Heart left ventricle (tissue), 16 donors: ENCODE results near the gene YWHAQ. TPM values are rescaled to one million over a fixed set of nuclear protein-coding genes. Genes with fewer than 3 reads are reported as not detected.
A peak's percentile ranks its signal among the peaks of the same experiment; 100 is the strongest.

Source experiments
- ATAC-seq, 4 donors: fragments of 200-7000 bp; cut with Tn5 transposase; one replicate each; pipeline ENCODE4 v1.9.1; 2020 to 2022; ENCODE audit warnings: moderate library complexity in 4 of 4, mild to moderate bottlenecking in 3 of 4, moderate number of reproducible peaks in 1 of 4
- DNase-seq, 5 donors: peaks; one replicate each; pipeline ENCODE4 v3.0.0-alpha.2; 2020
- H3K27ac ChIP-seq, 12 donors: fragments of 200-600 bp; sonication (generic) in 4 of 12; one replicate each; pipeline versions ENCODE4 v1.5.0 to v1.8.0; 2016 to 2022; ENCODE audit warnings: mild to moderate bottlenecking in 2 of 12
- H3K27me3 ChIP-seq, 9 donors: fragments of 200-600 bp; sonication (generic) in 2 of 9; one replicate each; pipeline versions ENCODE4 v1.5.1 to v1.8.0; 2016 to 2022; ENCODE audit warnings: mild to moderate bottlenecking in 3 of 9
- H3K36me3 ChIP-seq, 9 donors: fragments of 200-600 bp; sonication (generic) in 2 of 9; one replicate each; pipeline versions ENCODE4 v1.5.0 to v1.8.0; 2018 to 2022; ENCODE audit warnings: mild to moderate bottlenecking in 2 of 9
- H3K4me1 ChIP-seq, 12 donors: fragments of 200-600 bp; sonication (generic) in 4 of 12; one replicate each; pipeline versions ENCODE4 v1.5.0 to v1.8.0; 2016 to 2022; ENCODE audit warnings: mild to moderate bottlenecking in 3 of 12
- H3K4me3 ChIP-seq, 12 donors: fragments of 200-600 bp; sonication (generic) in 4 of 12; one replicate each; pipeline versions ENCODE4 v1.5.0 to v1.8.0; 2017 to 2022; ENCODE audit warnings: mild to moderate bottlenecking in 9 of 12, moderate library complexity in 4 of 12
- H3K9me3 ChIP-seq, 12 donors: fragments of 200-600 bp; sonication (generic) in 4 of 12; one replicate each; pipeline versions ENCODE4 v1.5.0 to v1.8.0; 2016 to 2022; ENCODE audit warnings: mild to moderate bottlenecking in 1 of 12
- POLR2A ChIP-seq, 2 donors: fragments of 450-650 bp; IDR thresholded peaks; one replicate each; pipeline ENCODE4 v1.6.1; 2017; ENCODE audit warnings: antibody characterized with exemption in 2 of 2, mild to moderate bottlenecking in 2 of 2, moderate library complexity in 2 of 2
- WGBS, 4 donors: extraction: QIAGEN DNeasy Blood & Tissue Kit in 2 of 4; methylation state at CpG; one replicate each; pipeline versions ENCODE4 v1.1.5 to v1.1.7; 2013 to 2018; 5-methylcytosine and 5-hydroxymethylcytosine counted together
- intact Hi-C, 10 donors: fragments of 100-400 bp; cut with DNase I; formaldehyde crosslinking; loops; one replicate each; pipeline versions ENCODE4 v1.11.1 to v1.14.2; 2022
- polyA plus RNA-seq, 2 donors: library from polyadenylated mRNA; stranded (reverse); fragments of 200-250 nt; gene quantifications; one replicate each; pipeline ENCODE4 v1.2.3, GENCODE V29; 2013
- total RNA-seq, 9 donors: library from RNA; depleted of rRNA in 2 of 9; stranded (reverse); fragments of >200 nt in 2 of 9; fragmentation: NEBNext Ultra II Directional in 3 of 9; extraction: Animal tissue kit (Norgen Biotek cat#: 25700) in 3 of 9; gene quantifications; one replicate each; pipeline versions ENCODE4 v1.1.0 to v1.2.4, GENCODE V29; 2016 to 2023
- TF ChIP-seq, protein P1 (sequence below), 12 donors: fragments of 200-600 bp; sonication (generic) in 4 of 12; IDR thresholded peaks; one replicate each; pipeline versions ENCODE4 v1.5.0 to v1.8.0; 2018 to 2022; ENCODE audit warnings: antibody characterized with exemption in 12 of 12, mild to moderate bottlenecking in 5 of 12
- donor health status: ischemic (EF 13 %, LVEDD 7.1; RV severe dilation, severe dysfunction).
- donor health status: healthy with polysubstance abuse.
- donor health status: DM: no; HTN: yes; CAD: no.
- donor health status: DM: no; HTN: no; CAD: no.
- donor health status: ischemic (EF 25% LVEDD 6.9; RV normal size, moderate dysfunction).
- donor health status: ischemic (EF 25% LVEDD 5.7; RV mildly dilated, moderate dysfunction).
- donor health status: healthy.
- donor health status: DM: yes; HTN: yes; CAD: no.
- donor health status: ischemic (EF 35%, LVEDD 5.7; RV mildly dilated, moderate dysfunction).
- donor health status: nonischemic (EF 11% LVEDD 7.7; RV severe dilation, severe dysfunction).
- donor health status: DM: yes; HTN: yes; CAD: no.
- donor health status: PGD.
- donor health status: ischemic (EF 29% LVEDD 5.4; RV normal size, mild dysfunction).
- donor health status: nonischemic (EF 23%, LVEDD 6.1; RV moderate dilation, normal function).

YWHAQ gene
- total and polyA plus RNA-seq, 11 donors: 91.0 to 310 (median 213) TPM

DNA sequence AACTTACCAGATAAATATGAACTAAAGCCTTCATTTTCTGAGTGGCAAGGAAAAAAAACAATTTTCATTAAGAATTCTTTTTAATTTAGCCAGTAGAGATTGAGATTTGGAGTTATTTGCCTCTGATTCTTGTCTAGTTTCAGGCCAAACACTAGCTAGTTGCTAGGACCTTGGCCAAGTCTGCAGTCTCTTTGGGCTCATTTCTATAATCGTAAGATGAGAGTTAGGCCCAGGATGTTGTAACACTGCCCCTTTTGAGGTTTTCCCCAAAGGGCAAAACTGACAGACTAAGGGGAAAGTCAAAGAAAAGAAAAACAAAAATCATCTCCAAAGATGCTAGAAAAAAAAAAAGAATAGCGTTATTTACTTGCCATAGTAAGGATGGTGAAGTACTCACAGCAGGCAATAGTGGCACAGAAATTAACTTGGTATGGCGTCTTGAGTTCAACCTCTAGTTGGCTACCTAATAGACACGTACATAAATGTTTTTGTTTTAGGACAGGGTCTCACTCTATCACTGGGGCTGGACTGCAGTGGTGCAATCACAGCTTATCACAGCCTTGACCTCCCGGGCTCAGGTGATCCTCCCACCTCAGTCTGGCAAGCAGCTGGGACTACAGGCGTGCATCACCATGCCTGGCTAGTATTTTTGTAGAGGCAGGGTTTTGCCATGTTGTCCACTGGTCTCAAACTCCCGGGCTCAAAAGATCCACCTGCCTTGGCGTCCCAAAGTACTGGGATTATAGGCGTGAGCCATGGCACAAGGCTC lies 52.1 kb downstream of the YWHAQ start:
- Histone ChIP-seq H3K27me3 (no peaks in the 10 kb centered on the region), H3K9me3 (no peaks in the 10 kb centered on the region), H3K4me3 (no peak overlapping the region), H3K36me3 (peaks cover 0 to 33% (median 15%) of the 10 kb centered on the region in 9 donors), H3K4me1 (peaks cover 0 to 34% (median 13%) of the 10 kb centered on the region in 12 donors), H3K27ac (peak overlapping the region in 2 of 12 donors; percentile 13 to 19)
- 79 to 85% (median 81%) methylated on average over 9 of the region's 9 CpGs for WGBS, 4 donors
- intact Hi-C loops: loop anchor here in 1 of 10 donors (5.0 kb wide), 1 partner anchor 39 kb away; no protein-coding TSS in a partner anchor
- TF ChIP-seq POLR2A (IDR thresholded peaks at IDR 0.05): no peak
- TF ChIP-seq, protein P1, sequence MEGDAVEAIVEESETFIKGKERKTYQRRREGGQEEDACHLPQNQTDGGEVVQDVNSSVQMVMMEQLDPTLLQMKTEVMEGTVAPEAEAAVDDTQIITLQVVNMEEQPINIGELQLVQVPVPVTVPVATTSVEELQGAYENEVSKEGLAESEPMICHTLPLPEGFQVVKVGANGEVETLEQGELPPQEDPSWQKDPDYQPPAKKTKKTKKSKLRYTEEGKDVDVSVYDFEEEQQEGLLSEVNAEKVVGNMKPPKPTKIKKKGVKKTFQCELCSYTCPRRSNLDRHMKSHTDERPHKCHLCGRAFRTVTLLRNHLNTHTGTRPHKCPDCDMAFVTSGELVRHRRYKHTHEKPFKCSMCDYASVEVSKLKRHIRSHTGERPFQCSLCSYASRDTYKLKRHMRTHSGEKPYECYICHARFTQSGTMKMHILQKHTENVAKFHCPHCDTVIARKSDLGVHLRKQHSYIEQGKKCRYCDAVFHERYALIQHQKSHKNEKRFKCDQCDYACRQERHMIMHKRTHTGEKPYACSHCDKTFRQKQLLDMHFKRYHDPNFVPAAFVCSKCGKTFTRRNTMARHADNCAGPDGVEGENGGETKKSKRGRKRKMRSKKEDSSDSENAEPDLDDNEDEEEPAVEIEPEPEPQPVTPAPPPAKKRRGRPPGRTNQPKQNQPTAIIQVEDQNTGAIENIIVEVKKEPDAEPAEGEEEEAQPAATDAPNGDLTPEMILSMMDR (IDR thresholded peaks at IDR 0.05): no peak
- ATAC-seq (peak in 2 of 4 donors; percentile 3 to 18), DNase-seq (no peak)

DNA sequence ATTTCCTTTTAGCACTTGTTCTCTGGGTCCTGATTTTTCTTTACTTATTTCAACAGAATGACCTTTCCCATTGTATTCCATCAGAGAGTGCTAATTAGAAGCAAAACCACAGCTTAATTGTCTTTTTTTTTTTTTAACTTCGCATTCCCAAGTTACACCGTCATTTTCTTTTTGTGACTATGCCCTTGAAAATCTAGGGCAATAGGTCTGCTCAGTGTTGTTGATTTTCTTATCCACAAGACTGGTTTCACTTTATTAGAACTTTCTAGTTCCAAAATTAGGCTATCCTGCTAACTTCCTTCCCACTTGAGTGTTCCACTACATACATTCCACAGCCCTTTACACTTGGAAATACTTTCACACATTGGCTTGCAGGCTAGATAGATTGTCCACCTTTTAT lies 56.5 kb downstream of the YWHAQ start:
- WGBS, 4 donors: 27 to 49% (median 41%) methylated on average over 2 of the region's 2 CpGs
- DNase-seq (no peak), ATAC-seq (peak in 1 of 4 donors; percentile 44)
- Histone ChIP-seq H3K27me3 (no peaks in the 10 kb centered on the region), H3K9me3 (no peaks in the 10 kb centered on the region), H3K4me1 (peaks cover 0 to 48% (median 21%) of the 10 kb centered on the region in 12 donors), H3K27ac (peak overlapping the region; percentile 10 to 65 (median 46)), H3K36me3 (no peaks in the 10 kb centered on the region), H3K4me3 (no peak overlapping the region)
- intact Hi-C loops: no loop called here
- no peak for TF ChIP-seq POLR2A (IDR thresholded peaks at IDR 0.05)
- TF ChIP-seq, protein P1 (IDR thresholded peaks at IDR 0.05): no peak

DNA sequence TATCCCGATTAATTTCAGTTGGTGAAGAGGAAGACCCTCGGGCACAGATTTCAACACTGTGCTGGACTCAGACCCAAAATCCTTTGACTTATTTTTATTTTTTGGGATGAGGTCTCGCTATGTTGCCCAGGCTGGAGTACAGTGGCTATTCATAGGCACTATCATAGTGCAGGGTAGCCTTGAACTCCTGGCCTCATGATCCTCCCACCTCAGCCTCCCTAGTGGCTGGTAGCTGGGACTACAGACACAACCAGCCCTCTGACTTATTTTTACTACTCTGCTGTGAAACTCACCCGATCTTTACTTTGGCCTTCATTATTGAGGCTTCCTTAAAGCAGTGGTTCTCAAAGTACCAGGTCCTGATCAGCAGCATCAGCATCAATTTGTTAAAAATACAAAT lies 57.0 kb downstream of the YWHAQ start:
- H3K4me3 ChIP-seq: no peak overlapping the region
- H3K9me3 ChIP-seq: no peaks in the 10 kb centered on the region
- H3K27me3 ChIP-seq: no peaks in the 10 kb centered on the region
- peaks cover 0 to 45% (median 19%) of the 10 kb centered on the region in 12 donors for H3K4me1 ChIP-seq
- ATAC-seq (peak in 1 of 4 donors; percentile 8), DNase-seq (no peak)
- intact Hi-C loops: no loop called here
- WGBS, 4 donors: 71 to 93% (median 88%) methylated on average over 4 of the region's 4 CpGs
- TF ChIP-seq, protein P1 (IDR thresholded peaks at IDR 0.05): no peak
- TF ChIP-seq POLR2A (IDR thresholded peaks at IDR 0.05): no peak
- peak overlapping the region; percentile 10 to 65 (median 46) for H3K27ac ChIP-seq
- no peaks in the 10 kb centered on the region for H3K36me3 ChIP-seq

DNA sequence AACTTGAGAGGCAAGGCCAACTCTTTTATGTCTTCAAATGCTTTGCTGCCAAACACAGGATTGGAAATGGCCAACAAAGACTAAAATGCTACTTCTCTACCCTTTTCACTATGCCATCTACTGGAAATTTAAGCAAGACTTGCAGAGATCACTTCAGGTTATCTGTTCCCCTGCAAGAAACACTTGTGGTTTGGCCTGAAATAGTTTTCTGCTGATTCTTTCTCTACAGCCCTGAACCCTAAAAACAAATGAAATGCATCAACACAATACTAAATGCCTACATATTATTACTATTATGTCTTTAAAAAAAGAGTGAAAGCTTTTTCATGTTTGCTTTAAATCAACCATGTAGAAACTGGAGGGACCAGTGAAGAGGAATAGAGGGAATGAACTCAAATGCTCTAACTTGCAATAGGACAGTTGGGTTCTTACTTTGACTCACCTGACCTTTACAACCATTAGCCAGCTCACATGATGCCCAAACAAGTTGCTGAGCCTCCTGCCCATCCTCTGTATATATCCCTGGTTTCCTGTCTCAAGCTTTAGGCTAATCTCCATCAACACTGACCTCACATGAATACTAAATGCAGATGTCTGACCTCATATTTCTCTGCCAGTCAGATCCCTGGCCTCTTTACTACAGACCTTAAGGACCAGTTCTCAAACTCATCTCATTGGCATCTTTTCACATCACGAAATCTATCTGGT lies 57.6 kb downstream of the YWHAQ start:
- ATAC-seq (no peak), DNase-seq (no peak)
- H3K27me3 ChIP-seq: no peaks in the 10 kb centered on the region
- H3K4me3 ChIP-seq: no peak overlapping the region
- H3K27ac ChIP-seq: no peak overlapping the region
- H3K9me3 ChIP-seq: no peaks in the 10 kb centered on the region
- no peaks in the 10 kb centered on the region for H3K36me3 ChIP-seq
- H3K4me1 ChIP-seq: peaks cover 0 to 44% (median 17%) of the 10 kb centered on the region in 12 donors
- 93 to 97% (median 97%) methylated on average over 1 of the region's 1 CpG for WGBS, 4 donors
- TF ChIP-seq, protein P1 (IDR thresholded peaks at IDR 0.05): no peak
- TF ChIP-seq POLR2A (IDR thresholded peaks at IDR 0.05): no peak
- intact Hi-C loops: no loop called here
